ENCODE measurements around the gene ADD1.

ADD1 gene

DNA sequence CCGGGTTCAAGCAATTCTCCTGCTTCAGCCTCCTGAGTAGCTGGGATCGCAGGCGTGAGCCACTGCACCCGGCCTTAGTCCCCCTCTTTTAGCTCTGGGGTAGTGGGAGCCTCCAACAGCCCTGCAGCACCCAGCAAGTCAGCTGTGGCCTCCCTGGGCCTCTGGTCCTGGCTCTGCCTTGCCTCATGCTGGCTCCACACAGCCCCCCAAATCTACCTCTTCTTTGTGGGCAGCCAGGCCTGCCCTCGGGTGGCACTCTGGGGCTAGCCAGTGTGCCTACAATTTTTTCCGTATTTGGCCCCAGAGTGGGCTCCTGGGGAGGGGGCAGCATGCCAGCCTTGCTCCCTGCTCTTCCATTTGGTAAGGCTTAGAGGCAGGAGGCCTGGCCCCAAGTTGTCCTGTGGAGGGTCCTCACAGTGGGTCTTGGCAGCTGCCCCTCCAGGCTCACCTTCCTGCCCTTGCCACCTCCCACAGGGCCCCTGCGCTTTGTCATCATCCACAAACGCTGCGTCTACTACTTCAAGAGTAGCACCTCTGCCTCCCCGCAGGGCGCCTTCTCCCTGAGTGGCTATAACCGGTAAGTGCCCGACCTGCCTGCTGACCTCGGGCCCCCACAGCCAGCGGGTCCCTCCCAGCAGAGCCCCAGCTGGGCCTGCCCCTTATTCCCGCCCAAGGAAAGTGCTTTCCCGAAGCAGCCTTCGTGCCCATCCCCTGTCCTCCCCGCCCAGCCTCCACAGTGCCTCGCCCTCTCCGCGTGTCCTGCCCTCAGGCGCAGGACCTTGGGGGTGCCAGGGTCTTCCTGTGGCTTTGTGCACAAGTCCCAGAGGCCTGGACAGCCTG, 21.0 kb upstream of the ADD1 start:
- DNase-seq (ENCODE audit: low read depth, low spot score) = no peak

DNA sequence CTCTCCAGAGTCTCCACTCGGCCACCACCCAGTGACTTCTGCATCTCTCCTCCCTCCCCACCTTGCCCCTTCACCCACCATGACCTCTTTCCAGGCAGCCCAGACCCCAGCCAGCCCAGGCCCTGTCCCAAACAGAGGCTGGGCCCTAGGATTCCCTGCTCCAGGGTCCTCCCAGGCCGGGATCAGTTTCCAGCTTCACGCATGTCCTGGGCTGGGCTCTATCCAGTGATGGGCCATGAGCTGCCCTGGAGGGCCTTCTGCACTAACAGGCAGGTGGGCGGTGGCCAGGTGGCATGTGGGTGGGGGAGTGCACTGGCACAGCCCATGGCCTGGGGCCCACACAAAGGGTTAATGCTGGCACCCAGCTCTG, 20.4 kb upstream of the ADD1 start:
- DNase-seq (ENCODE audit: low read depth, low spot score) = no peak

DNA sequence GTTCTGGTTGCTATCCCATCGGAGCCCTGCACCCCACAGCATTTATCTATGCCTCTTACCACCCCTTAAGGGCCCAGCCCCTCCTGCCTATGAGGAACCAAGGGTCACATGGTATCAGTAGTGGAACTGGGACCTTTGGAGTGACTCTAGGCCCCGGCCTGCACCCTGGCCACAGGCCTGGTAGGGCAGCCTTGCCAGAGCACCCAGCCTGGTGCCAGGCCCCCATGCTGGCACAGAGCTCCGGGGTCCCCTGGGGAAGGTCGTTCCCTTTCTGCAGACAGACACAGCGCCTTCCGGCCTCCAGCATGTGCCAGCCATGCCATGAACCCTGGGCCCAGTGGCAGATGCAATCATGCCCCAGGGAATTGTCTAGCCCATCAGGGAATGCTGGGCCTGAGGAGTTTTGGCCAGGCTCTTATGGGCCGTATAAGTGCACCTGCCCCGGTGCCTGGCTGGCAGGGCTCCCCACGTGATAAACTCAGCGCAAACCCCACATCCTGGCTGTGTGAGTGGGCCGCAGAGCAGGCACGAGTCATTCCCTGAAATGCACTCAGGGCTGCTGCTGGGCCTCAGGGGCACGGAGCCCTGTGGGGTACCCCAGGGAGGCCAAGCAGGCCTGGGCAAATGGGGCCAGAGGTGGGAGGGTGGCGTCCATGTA, 19.8 kb upstream of the ADD1 start:
- no peak for DNase-seq (ENCODE audit: low read depth, low spot score)

DNA sequence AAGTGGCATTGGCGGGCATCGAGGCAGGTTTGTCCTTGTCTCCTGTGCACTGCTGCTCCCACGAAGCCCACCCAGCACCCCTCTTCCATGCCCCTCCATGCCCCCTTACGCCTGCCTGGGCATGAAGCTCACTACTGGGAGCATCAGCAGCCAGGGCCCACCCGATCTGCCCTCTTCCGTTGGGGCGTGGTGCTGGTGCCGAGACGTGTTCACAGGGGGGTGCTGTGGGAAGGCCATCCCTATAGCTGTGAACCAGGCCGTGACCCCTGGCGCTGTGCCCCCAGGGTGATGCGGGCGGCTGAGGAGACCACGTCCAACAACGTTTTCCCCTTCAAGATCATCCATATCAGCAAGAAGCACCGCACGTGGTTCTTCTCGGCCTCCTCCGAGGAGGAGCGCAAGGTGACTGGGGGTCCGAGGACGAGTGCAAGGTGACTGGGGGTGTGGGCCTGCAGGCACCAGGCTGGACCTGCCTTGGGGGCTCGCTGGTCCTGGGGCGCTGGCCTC, 19.3 kb upstream of the ADD1 start:
- no peak for DNase-seq (ENCODE audit: low read depth, low spot score)

DNA sequence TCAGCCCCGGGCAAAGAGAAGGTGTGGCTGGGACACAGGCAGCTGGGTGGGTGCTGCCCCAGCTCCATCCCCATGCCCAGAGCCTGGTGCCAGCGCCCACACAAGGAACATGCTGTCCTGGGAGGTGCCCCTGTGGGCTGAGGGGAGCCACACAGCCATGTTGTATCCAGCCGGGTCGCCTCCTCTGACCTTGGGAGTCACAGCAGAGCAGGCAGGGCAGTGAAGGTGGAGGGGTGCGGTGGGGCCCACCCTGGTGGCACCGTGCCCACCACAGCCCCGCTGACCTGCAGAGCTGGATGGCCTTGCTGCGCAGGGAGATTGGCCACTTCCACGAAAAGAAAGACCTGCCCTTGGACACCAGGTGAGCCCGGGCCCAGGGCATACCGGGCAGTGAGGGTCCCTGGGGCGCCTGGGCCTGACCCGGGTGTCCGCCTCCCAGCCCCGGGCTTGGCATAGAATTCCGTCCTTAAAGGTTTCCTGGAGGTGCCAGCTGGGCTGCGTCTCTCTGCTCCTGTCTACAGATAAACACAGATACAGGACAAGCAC, 18.7 kb upstream of the ADD1 start:
- no peak for DNase-seq (ENCODE audit: low read depth, low spot score)

DNA sequence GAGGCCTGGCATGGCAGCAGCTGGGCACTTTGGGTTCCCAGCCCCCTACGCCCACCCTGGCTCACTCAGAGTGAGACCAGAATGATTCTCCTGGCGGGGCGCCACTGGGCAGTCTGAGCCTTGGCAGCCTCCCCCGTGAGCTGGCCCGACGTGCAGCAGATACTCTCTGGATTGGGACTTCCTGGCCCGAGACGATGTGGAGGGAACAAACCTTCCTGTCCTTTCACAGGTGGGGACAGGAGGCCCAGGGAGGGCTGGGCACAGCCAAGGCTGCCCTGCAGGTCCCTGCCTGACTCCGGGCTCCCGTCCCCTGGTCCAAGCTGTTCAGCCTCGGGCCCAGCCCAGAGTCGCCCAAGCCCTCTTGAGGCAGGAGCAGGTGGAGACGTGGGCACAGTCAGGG, 17.9 kb upstream of the ADD1 start:
- DNase-seq (ENCODE audit: low read depth, low spot score) = no peak

DNA sequence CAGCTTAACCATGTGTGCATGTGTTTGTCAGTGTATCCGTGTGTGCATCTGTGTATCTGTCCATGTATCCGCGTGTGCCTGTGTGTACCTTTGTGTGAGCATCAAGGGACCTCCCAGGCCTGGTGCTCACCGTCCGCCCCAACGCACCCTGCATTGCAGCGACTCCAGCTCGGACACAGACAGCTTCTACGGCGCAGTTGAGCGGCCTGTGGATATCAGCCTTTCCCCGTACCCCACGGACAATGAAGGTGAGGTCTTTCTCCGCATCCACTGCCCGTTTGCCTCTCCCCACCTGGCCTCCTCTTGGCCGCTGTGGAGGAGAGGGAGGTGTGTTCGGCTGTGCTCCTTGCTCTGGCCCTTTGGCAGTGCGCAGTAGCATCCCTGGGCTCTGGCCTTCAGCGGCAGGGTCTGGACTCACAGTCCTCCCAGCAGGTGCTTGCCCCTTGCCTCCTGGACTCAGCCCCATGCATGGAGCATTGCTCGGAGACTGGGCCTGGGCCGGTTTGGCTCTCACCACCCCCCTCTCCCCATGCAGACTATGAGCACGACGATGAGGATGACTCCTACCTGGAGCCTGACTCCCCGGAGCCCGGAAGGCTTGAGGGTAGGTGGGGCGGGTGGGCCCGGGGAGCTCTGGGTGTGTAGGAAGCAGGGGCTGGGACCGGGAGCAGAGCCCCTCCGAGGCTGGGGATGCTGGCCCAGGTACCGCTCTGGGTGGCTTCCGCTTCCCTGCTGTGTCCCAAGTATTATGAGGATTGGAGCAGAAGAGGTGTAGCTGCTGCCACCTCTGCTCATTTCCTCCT, 16.4 kb upstream of the ADD1 start:
- DNase-seq (ENCODE audit: low read depth, low spot score) = no peak

DNA sequence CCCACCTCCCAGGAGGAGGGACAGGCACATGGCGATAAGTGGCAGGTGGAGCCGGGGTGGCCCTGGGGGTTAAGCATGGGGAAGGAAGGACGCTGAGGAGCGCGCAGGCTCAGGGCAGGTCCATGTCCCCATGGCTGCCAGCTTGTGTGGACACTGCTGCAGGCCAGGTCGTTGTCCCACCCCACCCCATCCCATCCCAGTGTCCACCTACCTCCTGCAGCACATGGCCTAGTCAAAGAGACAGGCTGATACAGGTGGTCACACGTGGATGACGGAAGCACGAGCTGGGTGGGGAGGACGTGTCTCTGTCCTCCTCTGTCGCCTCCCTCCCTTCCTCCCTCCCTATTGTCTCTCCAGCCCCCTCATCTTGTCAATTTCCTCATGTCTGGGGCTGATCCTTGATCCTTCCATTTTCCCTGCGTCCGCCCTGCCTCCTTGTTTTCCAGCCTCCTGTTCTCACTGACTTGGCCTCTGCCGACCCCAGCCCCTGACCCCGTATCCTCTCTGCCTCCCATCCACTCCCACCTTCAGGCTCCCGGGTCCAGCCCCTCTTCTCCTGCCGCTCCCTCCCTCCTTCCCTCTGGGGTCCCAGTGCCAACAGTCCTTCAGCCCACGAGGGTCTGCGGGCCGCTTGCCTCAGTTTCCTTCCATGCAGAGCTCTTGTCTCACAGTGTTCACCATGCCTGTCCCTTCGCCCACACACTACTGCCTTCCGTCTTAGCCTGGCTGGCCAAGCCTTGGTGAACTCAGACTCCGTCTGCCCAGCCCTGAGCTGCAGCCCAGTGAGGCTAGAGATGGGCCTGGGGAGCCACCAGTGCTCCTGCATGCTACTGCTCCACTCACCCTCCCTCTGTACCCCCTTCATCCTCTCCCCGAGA, 15.5 kb upstream of the ADD1 start:
- no peak for DNase-seq (ENCODE audit: low read depth, low spot score)

DNA sequence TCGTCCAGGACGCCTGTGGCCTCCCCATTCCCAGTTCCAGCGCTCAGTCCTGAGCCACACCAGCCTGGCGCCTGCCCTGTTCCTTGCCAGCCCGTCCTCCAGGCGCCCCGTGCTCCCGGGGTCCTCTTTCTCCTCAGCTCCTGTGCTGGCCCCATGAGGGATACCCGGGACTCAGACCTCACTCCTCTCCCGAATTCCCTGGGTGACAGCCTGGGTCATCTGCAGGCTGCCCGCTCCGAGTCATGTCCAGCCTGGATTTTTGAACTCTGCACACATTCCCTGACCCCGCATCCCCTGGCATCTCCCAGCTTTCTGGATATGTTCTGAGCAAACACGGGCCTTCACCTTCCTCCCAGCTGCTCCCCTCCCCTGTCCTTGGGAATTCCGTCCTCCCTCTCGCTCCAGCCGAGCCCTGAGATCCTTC, 14.9 kb upstream of the ADD1 start:
- DNase-seq (ENCODE audit: low read depth, low spot score) = no peak

DNA sequence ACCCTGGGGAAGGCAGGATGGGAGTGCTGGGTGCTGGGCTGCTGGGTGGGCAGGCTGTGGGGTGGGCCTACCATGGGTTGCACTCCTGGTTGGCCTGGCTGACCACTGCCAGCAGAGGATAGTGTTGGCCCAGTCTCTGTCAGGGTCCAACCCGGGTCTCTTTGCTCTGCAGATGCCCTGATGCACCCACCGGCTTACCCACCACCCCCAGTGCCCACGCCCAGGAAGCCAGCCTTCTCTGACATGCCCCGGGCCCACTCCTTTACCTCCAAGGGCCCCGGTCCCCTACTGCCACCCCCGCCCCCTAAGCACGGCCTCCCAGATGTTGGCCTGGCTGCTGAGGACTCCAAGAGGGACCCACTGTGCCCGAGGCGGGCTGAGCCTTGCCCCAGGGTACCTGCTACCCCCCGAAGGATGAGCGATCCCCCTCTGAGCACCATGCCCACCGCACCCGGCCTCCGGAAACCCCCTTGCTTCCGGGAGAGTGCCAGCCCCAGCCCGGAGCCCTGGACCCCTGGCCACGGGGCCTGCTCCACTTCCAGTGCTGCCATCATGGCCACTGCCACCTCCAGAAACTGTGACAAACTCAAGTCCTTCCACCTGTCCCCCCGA, 14.2 kb upstream of the ADD1 start:
- DNase-seq (ENCODE audit: low read depth, low spot score) = no peak

DNA sequence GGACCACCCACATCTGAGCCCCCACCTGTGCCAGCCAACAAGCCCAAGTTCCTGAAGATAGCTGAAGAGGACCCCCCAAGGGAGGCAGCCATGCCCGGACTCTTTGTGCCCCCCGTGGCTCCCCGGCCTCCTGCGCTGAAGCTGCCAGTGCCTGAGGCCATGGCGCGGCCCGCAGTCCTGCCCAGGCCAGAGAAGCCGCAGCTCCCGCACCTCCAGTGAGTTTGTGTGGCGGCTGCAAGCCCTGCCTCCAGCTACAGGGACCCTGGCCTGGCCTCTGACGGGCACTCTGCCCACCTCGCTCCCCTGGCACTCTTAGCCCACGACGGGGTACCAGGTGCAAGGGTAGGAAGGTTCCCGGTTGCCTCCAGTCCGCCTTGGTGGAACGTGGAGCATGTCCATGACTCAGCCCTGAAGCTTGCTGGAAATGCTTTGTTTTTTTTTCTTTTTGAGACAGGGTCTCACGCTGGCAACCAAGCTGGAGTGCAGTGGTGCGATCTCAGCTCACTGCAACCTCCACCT, 13.7 kb upstream of the ADD1 start:
- no peak for DNase-seq (ENCODE audit: low read depth, low spot score)

DNA sequence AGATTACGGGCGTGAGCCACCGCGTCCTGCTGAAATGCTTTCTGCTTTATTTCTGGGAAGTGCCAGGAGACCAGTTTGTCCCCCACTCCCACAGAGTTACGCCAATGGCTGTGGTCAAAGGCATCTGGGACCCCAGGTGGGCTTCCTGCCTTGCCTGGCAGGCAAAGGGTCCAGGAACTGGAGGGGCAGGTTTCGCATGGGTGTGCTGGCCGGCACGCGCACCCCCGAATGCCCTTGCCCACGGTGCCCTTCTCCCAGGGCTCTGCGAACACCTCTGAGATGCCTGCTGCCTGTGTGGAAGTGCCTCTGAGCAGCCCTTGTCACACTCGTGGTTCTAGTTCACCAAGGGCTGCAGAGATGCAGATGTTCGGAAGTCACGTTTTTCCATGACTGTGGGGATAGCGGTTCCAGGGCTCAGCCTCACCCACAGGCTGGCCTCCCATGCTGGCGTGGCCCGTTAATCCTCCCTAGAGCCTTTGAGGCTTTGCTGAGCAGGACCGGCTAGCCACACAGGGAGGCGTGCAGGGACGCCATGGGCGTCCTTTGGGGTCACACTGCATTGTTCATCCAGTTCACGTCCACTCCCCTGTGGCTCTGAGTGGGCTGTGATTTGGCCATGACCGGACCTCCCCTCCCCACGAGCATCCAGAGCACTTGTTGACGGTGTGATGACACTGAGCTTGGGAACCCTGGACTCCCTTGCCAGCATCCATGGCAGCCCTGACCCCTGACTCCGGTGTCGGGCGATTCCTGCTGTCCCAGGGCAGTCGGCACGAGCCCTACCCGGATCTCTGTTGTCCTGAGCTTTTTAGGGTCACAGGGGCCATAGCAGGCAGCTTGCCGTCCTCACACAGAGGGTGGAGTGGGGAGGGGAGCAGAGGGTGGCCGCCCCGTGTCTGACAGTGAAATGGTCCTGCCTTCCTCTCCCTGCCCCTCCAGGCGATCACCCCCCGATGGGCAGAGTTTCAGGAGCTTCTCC, 12.7 kb upstream of the ADD1 start:
- no peak for DNase-seq (ENCODE audit: low read depth, low spot score)

DNA sequence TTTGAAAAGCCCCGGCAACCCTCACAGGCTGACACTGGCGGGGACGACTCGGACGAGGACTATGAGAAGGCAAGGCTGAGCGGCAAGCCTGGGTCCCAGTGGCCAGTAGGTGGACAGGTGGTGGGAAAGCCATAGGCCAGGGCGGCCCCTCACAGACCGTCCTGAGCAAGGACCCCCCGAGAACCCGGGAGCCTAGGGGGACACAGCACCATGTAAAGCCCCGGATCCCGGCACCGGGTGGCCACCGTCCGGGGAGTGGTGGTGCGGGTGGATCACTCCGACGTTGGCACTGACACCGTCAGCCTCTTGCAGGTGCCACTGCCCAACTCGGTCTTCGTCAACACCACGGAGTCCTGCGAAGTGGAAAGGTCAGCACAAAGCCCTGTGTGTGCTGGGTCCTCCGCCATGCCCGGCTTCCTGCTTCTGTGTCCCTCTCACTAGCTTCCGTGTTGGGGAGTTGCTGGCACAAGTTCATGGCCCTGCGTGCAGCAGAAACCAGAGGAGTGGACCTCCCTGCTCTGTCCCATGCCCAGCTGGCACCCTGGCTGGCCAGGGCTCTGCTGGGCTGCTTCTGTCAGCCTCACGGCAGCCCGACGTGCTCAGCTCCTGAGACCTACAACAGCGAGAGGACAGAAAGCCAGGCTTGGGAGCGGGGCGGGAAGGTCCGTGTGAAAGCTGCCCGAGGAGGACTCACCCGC, 11.9 kb upstream of the ADD1 start:
- DNase-seq (ENCODE audit: low read depth, low spot score) = no peak

DNA sequence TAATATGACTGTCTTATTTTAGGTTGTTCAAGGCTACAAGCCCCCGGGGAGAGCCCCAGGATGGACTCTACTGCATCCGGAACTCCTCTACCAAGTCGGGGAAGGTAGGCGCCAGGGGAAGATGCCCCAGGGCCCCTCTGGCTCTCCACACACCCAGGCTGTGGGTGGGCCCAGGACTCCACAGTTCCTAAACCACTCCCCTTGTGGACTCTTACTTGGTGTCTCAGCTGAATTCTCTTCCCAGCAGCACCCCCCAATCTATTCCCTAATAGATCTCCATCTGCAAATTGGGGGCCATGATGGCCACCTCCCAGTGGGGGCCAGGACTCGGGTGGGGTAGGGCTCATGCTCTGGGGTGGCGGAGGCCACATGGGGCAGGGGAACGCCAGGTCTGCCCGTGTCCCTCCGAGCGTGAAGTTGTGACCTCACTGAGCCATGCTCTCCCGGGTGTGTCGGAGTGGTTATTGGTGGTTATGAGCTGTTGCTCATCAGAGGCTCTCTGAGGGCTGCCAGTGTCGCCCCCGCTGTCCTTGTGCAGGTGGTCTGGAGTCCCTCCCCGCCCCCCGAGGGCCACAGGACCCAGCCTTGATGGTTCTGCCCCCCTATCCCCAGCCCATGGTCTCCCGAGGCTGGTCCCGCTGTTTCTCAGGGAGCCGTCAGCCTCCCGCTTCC, 11.2 kb upstream of the ADD1 start:
- DNase-seq (ENCODE audit: low read depth, low spot score) = no peak

DNA sequence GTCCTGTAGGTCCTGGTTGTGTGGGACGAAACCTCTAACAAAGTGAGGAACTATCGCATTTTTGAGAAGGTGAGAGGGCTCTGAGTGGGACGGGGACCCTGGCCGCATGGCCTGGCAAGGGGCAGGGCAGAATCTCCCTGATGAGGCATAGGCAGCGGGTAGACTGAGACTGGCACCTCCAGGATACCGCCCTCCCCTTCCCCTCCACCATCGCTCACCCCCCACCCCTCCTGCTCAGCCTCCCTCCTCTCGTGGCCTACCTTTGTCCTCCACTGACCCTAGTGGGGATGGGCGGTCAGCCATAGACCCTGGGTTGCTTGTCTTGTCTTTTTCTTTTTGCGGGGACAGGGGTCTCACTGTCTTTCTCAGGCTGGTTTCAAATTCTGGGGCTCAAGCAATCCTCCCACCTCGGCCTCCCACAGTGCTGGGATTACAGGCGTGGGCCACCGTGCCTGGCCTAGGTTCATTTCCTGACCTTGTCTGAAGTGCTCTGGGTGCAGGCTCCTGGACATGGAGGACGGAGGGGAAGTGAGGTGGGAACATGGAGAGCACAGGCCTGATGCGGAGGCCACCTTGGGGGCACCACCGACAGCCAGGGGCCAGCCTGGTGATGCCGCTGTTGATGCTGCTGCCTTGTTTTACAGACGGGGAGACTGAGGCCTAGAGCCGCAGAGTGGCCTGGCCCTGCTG, 10.5 kb upstream of the ADD1 start:
- no peak for DNase-seq (ENCODE audit: low read depth, low spot score)

DNA sequence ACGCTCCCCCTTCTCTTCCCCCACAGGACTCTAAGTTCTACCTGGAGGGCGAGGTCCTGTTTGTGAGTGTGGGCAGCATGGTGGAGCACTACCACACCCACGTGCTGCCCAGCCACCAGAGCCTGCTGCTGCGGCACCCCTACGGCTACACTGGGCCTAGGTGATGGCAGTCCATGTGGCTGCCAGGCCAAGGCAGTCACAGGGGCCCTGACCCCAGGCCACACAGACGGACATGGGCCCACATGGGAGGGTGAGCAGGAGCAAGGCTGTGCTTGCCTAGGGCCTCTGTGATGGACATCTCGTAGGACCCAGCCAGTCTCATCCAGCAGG, 10.0 kb upstream of the ADD1 start:
- DNase-seq (ENCODE audit: low read depth, low spot score) = no peak
